Stimulated activated CD4-positive, alpha-beta T cell treated with anti-CD3 and anti-CD28 coated beads, Interleukin-12 subunit alpha, Interleukin-12 subunit beta, amount 100 ng/mL, for 4 hours (primary cell): Measurements from ENCODE around the gene RNLS.

Source experiments
- DNase-seq: peaks from one replicate; pipeline ENCODE4 v3.0.0-alpha.2; 2020

The RNLS gene

GRCh38 chr10:88245974-88246511 lies 337.1 kb downstream of the RNLS start:
- DNase-seq, result no peak

GRCh38 chr10:88244781-88245625 lies 338.1 kb downstream of the RNLS start:
- DNase-seq, result no peak

GRCh38 chr10:88243836-88244730 lies 339.0 kb downstream of the RNLS start:
- DNase-seq, result no peak

GRCh38 chr10:88243202-88243744 lies 339.8 kb downstream of the RNLS start:
- no peak for DNase-seq

- DNase-seq, result no peak
Measured at GRCh38 chr10:88241501-88241900, 341.6 kb downstream of the RNLS start.

- DNase-seq, result no peak
Measured at GRCh38 chr10:88239212-88239611, 343.9 kb downstream of the RNLS start.

- no peak for DNase-seq
Measured at GRCh38 chr10:88238615-88238914, 344.6 kb downstream of the RNLS start.

GRCh38 chr10:88237896-88238614 lies 345.1 kb downstream of the RNLS start:
- no peak for DNase-seq

GRCh38 chr10:88236121-88236743 lies 346.9 kb downstream of the RNLS start:
- DNase-seq, result no peak

- no peak for DNase-seq
Measured at GRCh38 chr10:88234297-88234696, 348.8 kb downstream of the RNLS start.

GRCh38 chr10:88233870-88234269 lies 349.2 kb downstream of the RNLS start:
- no peak for DNase-seq

GRCh38 chr10:88232983-88233543 lies 350.1 kb downstream of the RNLS start:
- no peak for DNase-seq

GRCh38 chr10:88232029-88232895 lies 350.9 kb downstream of the RNLS start:
- DNase-seq, result no peak

GRCh38 chr10:88230251-88230650 lies 352.9 kb downstream of the RNLS start:
- DNase-seq, result no peak

GRCh38 chr10:88228130-88228529 lies 355.0 kb downstream of the RNLS start:
- no peak for DNase-seq

- DNase-seq, result no peak
Measured at GRCh38 chr10:88227342-88228018, 355.6 kb downstream of the RNLS start.

- DNase-seq, result no peak
Measured at GRCh38 chr10:88226891-88227290, 356.2 kb downstream of the RNLS start.

GRCh38 chr10:88226071-88226659 lies 357.0 kb downstream of the RNLS start:
- DNase-seq, result no peak
